ENCODE results near the gene PRKAG3.
A peak's percentile ranks its signal among the peaks of the same experiment; 100 is the strongest.

PRKAG3 gene

GRCh38 chr2:218806346-218806978 lies 25.1 kb downstream of the PRKAG3 start:
- DNase-seq (ENCODE audit: insufficient read length, low spot score) (no peak), FAIRE-seq (no peak)
- no peak for TF ChIP-seq CTCF (IDR thresholded peaks at IDR 0.05; ENCODE audit: insufficient read depth, missing control alignments)

DNA sequence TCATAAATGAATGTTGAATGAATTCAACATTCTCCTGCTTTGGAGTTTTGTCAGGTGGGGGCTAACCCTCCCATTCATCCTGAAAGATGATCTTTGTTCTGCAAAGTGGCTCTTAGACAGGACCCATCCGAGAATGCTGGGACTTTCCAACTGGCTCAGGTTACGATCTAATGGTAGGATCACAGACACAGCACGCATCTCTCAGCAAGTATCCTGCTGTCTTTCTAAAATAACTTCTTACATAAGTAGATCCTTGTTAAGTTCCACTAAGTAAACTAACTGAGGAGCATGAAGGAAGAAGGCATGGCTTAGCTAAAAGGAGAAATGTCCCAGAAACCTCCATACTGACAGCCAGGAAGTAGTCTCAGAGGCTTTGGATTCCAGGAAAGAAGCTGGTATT lies 26.0 kb downstream of the PRKAG3 start:
- no peak for DNase-seq (ENCODE audit: insufficient read length, low spot score)
- FAIRE-seq = no peak
- TF ChIP-seq CTCF (IDR thresholded peaks at IDR 0.05; ENCODE audit: insufficient read depth, missing control alignments) = no peak

- DNase-seq (ENCODE audit: insufficient read length, low spot score) = no peak
- TF ChIP-seq CTCF (IDR thresholded peaks at IDR 0.05; ENCODE audit: insufficient read depth, missing control alignments) = no peak
- FAIRE-seq = no peak
Measured at GRCh38 chr2:218804817-218805216, 26.8 kb downstream of the PRKAG3 start.

GRCh38 chr2:218802386-218802994 lies 29.1 kb downstream of the PRKAG3 start:
- FAIRE-seq = peak; percentile 46
- no peak for DNase-seq (ENCODE audit: insufficient read length, low spot score)
- no peak for TF ChIP-seq CTCF (IDR thresholded peaks at IDR 0.05; ENCODE audit: insufficient read depth, missing control alignments)

GRCh38 chr2:218799990-218800389 lies 31.6 kb downstream of the PRKAG3 start:
- TF ChIP-seq CTCF (IDR thresholded peaks at IDR 0.05; ENCODE audit: insufficient read depth, missing control alignments) = no peak
- DNase-seq (ENCODE audit: insufficient read length, low spot score) = no peak
- no peak for FAIRE-seq

DNA sequence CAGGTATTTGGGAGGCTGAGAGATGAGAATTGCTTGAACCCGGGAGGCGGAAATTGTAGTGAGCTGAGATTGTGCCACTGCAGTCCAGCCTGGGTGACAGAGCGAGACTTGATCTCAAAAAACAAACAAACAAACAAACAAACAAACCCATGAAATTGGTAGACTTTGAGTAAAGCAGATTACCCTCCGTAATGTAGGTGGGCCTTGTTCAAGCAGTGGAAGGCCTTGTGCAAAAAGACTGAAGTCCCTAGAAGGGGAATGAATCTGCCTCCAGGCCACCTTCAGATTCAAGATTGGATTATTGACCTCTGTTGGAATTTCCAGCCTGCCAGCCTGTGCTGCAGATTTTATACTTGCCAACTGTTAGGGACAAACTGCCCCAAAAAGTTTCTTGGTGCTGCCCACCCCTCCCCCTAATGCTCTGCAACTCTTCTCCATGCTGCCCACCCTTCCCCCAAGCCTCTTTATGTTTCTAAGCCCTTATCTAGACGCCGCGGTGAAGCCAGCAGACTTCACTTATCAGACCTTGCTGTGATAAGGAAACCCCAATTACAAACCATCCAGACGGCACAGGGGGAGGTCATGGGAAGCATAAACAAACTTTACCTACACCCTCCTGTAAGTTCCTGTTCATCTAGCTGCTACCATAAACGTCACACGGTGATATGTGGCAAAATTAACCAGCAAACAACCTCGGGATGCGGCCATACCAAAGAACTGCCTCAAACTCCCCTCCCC lies 32.7 kb downstream of the PRKAG3 start:
- TF ChIP-seq CTCF (IDR thresholded peaks at IDR 0.05; ENCODE audit: insufficient read depth, missing control alignments) = no peak
- DNase-seq (ENCODE audit: insufficient read length, low spot score) (no peak), FAIRE-seq (no peak)

GRCh38 chr2:218796691-218797090 lies 34.9 kb downstream of the PRKAG3 start:
- TF ChIP-seq CTCF (IDR thresholded peaks at IDR 0.05; ENCODE audit: insufficient read depth, missing control alignments) = no peak
- FAIRE-seq (no peak), DNase-seq (ENCODE audit: insufficient read length, low spot score) (no peak)

All from D721Med (cell line).